Erythroblast (primary cell): Measurements from ENCODE around the gene PLCD4.

Experiments used
- DNase-seq, 2 experiments: peaks; one replicate each; lab custom pipeline; 2025; lab: John Stamatoyannopoulos, UW
- GATA1 ChIP-seq: IDR thresholded peaks from 2 replicates; pipeline ENCODE4 v1.6.1; 2011; ENCODE audit warnings: low read depth, mild to moderate bottlenecking, control low read depth, low read length, moderate library complexity
- POLR2A ChIP-seq: IDR thresholded peaks from 2 replicates; pipeline ENCODE4 v1.6.1; 2011; ENCODE audit warnings: mild to moderate bottlenecking, low read length

Gene PLCD4

GRCh38 chr2:218607436-218608115 lies at the start of gene PLCD4:
PLCD4 (plus strand) TSS chr2:218607899; CDS start chr2:218615740, 7,841 bp downstream.
- no peak for TF ChIP-seq POLR2A
- TF ChIP-seq GATA1: no peak
- no peak for DNase-seq

- DNase-seq: no peak
- TF ChIP-seq GATA1: no peak
- TF ChIP-seq POLR2A: no peak
Measured at GRCh38 chr2:218557941-218558340, 49.8 kb upstream of the PLCD4 start.

GRCh38 chr2:218558986-218559385 lies 48.7 kb upstream of the PLCD4 start:
- DNase-seq: no peak
- no peak for TF ChIP-seq GATA1
- TF ChIP-seq POLR2A: no peak

- no peak for DNase-seq
- TF ChIP-seq GATA1: no peak
- no peak for TF ChIP-seq POLR2A
Measured at GRCh38 chr2:218564056-218564455, 43.6 kb upstream of the PLCD4 start.

GRCh38 chr2:218566296-218566695 lies 41.4 kb upstream of the PLCD4 start:
- DNase-seq: no peak

GRCh38 chr2:218567797-218568189 lies 39.9 kb upstream of the PLCD4 start:
- no peak for TF ChIP-seq GATA1
- TF ChIP-seq POLR2A: no peak
- no peak for DNase-seq

More at GRCh38 chr2:218566296-218566695, 41.4 kb upstream of the PLCD4 start:
- no peak for TF ChIP-seq POLR2A
- no peak for TF ChIP-seq GATA1

GRCh38 chr2:218568190-218569037 lies 39.3 kb upstream of the PLCD4 start, which contains the start of the genes CNOT9 and USP37:
CNOT9 (plus strand) TSS chr2:218568839; CDS start chr2:218568955, 116 bp downstream.
USP37 (minus strand) TSS chr2:218568351; CDS start chr2:218558653, 9,698 bp downstream.
- peak; percentile 100 for DNase-seq
- TF ChIP-seq POLR2A (peak; percentile 83), GATA1 (no peak)

GRCh38 chr2:218569038-218569431 lies 38.7 kb upstream of the PLCD4 start:
- no peak for TF ChIP-seq POLR2A
- TF ChIP-seq GATA1: no peak
- DNase-seq: peak; percentile 73

GRCh38 chr2:218569661-218570500 lies 37.8 kb upstream of the PLCD4 start:
- peak; percentile 64 to 68 for DNase-seq
- TF ChIP-seq POLR2A: peak; percentile 76
- no peak for TF ChIP-seq GATA1

- TF ChIP-seq POLR2A: no peak
- no peak for DNase-seq
Measured at GRCh38 chr2:218570850-218571249, 36.8 kb upstream of the PLCD4 start.

GRCh38 chr2:218576854-218577253 lies 30.8 kb upstream of the PLCD4 start:
- no peak for DNase-seq
- no peak for TF ChIP-seq POLR2A
- TF ChIP-seq GATA1: no peak

- TF ChIP-seq GATA1 (no peak), POLR2A (no peak)
- no peak for DNase-seq
Measured at GRCh38 chr2:218577482-218578220, 30.0 kb upstream of the PLCD4 start.
